Esophagus muscularis mucosa (tissue), 4 donors: ENCODE results near the gene PSMG4. TPM values are rescaled to one million over a fixed set of nuclear protein-coding genes. Genes with fewer than 3 reads are reported as not detected.

Experiments used
- DNase-seq: peaks from one replicate; pipeline ENCODE4 v3.0.0-alpha.2; 2017; ENCODE audit errors: extremely low spot score
- H3K27ac ChIP-seq, 4 donors: fragments of 200-600 bp; sonication (generic); replicated peaks in 1 of 4; 1 replicate in 3 of 4; 2 replicates in 1 of 4; pipeline ENCODE4 v1.5.1; 2016 to 2019; ENCODE audit warnings: mild to moderate bottlenecking in 1 of 4
- H3K27me3 ChIP-seq, 4 donors: fragments of 200-600 bp; sonication (generic); one replicate each; pipeline versions ENCODE4 v1.5.1 to v1.6.0; 2016 to 2019
- H3K36me3 ChIP-seq, 4 donors: fragments of 200-600 bp; sonication (generic); one replicate each; pipeline ENCODE4 v1.5.1; 2016 to 2019
- H3K4me1 ChIP-seq, 4 donors: fragments of 200-600 bp; sonication (generic); one replicate each; pipeline ENCODE4 v1.5.1; 2016 to 2019
- H3K4me3 ChIP-seq, 4 donors: fragments of 200-600 bp; sonication (generic); 1 replicate in 2 of 4; 2 replicates in 2 of 4; pipeline ENCODE4 v1.5.1; 2016 to 2019; ENCODE audit warnings: mild to moderate bottlenecking in 4 of 4, moderate library complexity in 1 of 4
- H3K9me3 ChIP-seq, 4 donors: fragments of 200-600 bp; sonication (generic); 1 replicate in 3 of 4; 2 replicates in 1 of 4; pipeline ENCODE4 v1.5.1; 2016 to 2019
- EP300 ChIP-seq: sonication (generic); formaldehyde crosslinking; IDR thresholded peaks from one replicate; pipeline ENCODE4 v1.6.1; 2017; ENCODE audit warnings: antibody characterized with exemption
- POLR2A ChIP-seq: fragments of 450-650 bp; IDR thresholded peaks from one replicate; pipeline ENCODE4 v1.6.1; 2017; ENCODE audit warnings: antibody characterized with exemption, moderate library complexity, mild to moderate bottlenecking, low read depth
- POLR2AphosphoS5 ChIP-seq, 2 donors: sonication (generic); formaldehyde crosslinking; IDR thresholded peaks; one replicate each; pipeline ENCODE4 v1.6.1; 2017; ENCODE audit warnings: antibody characterized with exemption in 2 of 2
- WGBS: methylation state at CpG from one replicate; pipeline ENCODE4 v1.1.5; 2018; 5-methylcytosine and 5-hydroxymethylcytosine counted together
- intact Hi-C: fragments of 100-400 bp; cut with DNase I; formaldehyde crosslinking; loops from one replicate; pipeline ENCODE4 v1.15.1; 2023
- total RNA-seq, 4 donors: library from RNA; depleted of rRNA; stranded (reverse); fragments of >200 nt; gene quantifications; one replicate each; pipeline versions ENCODE4 v1.1.0 to v1.2.1, GENCODE V29; 2016
- TF ChIP-seq, protein P1 (sequence below), 3 experiments: fragments of 200-600 bp in 2 of 3; fragments of 450-650 bp in 1 of 3; sonication (generic) in 2 of 3; IDR thresholded peaks; one replicate each; pipeline ENCODE4 v1.5.1; 2017 to 2019; ENCODE audit warnings: antibody characterized with exemption in 3 of 3, mild to moderate bottlenecking in 2 of 3, moderate library complexity in 1 of 3

Gene PSMG4
- total RNA-seq, 4 donors from 2014 or later = 21.4 to 28.6 (median 25.7) TPM

DNA sequence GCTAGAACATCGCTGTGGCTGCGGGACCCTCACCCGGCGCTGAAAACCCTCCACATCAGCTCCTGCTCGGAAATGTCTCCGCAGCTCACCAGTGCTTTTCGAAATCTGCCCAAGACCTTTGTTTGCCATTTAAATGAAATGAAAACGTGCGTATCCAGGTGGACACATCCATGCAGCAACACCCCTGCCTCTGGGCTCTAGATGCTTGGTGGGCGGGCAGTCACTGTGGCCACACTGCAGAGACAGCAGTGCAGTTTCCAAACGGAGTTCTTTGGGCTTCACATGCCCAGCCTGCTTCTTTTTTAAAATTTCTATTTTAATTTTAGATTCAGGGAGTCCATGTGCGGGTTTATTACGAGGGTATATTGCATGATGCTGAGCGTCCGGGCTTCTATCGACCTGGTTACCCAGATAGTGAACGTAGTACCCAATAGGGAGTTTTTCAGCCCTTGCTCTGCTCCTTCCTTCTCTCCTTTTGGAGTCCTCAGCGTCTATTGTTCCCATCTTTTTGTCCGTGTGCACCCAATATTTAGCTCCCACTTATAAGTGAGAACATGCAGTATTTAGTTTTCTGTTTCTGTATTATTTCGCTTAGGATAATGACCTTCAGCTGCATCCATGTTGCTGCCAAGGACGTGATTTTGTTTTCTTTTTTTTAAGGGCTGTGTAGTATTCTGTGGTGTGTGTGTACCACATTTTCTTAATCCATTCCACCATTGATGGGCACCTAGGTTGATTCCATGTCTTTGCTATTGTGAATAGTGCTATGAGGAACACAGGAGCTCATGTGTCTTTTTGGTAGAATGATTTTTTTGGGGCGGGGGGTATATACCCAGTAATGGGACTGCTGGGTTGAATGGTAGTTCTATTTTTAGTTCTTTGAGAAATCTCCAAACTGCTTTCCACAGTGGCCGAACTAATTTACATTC is 26.5 kb upstream of the PSMG4 start:
- Histone ChIP-seq H3K27me3 (peaks cover 0 to 51% (median 17%) of the 10 kb centered on the region in 4 donors), H3K4me1 (peaks cover 34 to 52% (median 50%) of the 10 kb centered on the region in 4 donors), H3K27ac (peak overlapping the region; percentile 78 to 90 (median 86)), H3K9me3 (no peaks in the 10 kb centered on the region), H3K4me3 (peak overlapping the region; percentile 61 to 75 (median 69)), H3K36me3 (no peaks in the 10 kb centered on the region)
- 27% methylated on average over 23 of the region's 23 CpGs for WGBS
- TF ChIP-seq POLR2A (no peak), EP300 (no peak), POLR2AphosphoS5 (IDR thresholded peaks at IDR 0.05) (no peak)
- TF ChIP-seq, protein P1, sequence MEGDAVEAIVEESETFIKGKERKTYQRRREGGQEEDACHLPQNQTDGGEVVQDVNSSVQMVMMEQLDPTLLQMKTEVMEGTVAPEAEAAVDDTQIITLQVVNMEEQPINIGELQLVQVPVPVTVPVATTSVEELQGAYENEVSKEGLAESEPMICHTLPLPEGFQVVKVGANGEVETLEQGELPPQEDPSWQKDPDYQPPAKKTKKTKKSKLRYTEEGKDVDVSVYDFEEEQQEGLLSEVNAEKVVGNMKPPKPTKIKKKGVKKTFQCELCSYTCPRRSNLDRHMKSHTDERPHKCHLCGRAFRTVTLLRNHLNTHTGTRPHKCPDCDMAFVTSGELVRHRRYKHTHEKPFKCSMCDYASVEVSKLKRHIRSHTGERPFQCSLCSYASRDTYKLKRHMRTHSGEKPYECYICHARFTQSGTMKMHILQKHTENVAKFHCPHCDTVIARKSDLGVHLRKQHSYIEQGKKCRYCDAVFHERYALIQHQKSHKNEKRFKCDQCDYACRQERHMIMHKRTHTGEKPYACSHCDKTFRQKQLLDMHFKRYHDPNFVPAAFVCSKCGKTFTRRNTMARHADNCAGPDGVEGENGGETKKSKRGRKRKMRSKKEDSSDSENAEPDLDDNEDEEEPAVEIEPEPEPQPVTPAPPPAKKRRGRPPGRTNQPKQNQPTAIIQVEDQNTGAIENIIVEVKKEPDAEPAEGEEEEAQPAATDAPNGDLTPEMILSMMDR (IDR thresholded peaks at IDR 0.05) = no peak
- no peak for DNase-seq
- intact Hi-C loops = loop anchor here (5.0 kb wide), 1 partner anchor 70 kb away; no protein-coding TSS in a partner anchor

DNA sequence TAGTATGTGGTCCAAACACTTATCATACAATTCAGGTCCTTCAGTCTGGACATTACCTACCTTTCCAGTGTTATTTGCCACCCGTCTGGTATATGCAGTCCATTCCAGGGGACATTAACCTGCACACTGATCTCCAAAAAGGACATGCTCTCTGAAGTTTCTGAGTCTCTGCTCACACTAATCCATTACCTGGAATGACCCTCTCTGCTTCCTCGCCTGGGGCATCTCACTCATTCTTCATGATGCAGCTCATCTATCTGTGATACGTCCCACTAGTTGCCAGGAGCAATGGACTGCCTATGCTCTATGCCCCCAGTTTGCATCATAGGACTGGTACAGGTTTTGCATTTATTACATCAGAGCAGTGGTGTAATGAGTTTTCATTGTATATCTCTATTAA is 25.4 kb upstream of the PSMG4 start:
- Histone ChIP-seq H3K9me3 (no peaks in the 10 kb centered on the region), H3K4me1 (peaks cover 23 to 42% (median 40%) of the 10 kb centered on the region in 4 donors), H3K4me3 (no peak overlapping the region), H3K27me3 (peaks cover 0 to 40% (median 8%) of the 10 kb centered on the region in 4 donors), H3K36me3 (no peaks in the 10 kb centered on the region), H3K27ac (no peak overlapping the region)
- TF ChIP-seq, protein P1 (IDR thresholded peaks at IDR 0.05) = no peak
- no peak for TF ChIP-seq EP300
- TF ChIP-seq POLR2A = no peak
- no peak for TF ChIP-seq POLR2AphosphoS5 (IDR thresholded peaks at IDR 0.05)
- WGBS = 87% methylated on average over 3 of the region's 3 CpGs
- no peak for DNase-seq
- intact Hi-C loops = loop anchor here (5.0 kb wide), 1 partner anchor 71 kb away; no protein-coding TSS in a partner anchor

DNA sequence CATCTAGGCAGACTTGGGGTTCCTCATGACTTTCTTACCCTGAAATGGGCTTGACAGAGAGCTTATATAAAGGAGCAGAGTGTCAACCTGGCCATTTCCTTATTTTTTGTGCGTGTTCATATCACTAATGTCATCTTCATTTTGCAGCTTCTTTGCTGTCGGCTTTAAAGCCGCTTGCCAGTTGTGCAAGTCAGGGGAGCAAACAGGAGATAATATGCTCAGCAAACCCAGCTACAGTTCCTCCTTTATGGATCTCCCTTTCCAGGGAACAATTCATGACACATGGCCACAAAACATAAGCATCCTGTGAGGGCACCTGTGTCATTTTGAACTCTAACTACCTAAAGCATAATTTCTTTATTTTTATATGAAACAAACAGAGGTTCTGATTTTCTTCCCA is 24.8 kb upstream of the PSMG4 start:
- Histone ChIP-seq H3K27me3 (peaks cover 0 to 35% (median 6%) of the 10 kb centered on the region in 4 donors), H3K4me1 (peaks cover 17 to 36% (median 34%) of the 10 kb centered on the region in 4 donors), H3K27ac (no peak overlapping the region), H3K4me3 (no peak overlapping the region), H3K36me3 (no peaks in the 10 kb centered on the region), H3K9me3 (no peaks in the 10 kb centered on the region)
- intact Hi-C loops = loop anchor here (5.0 kb wide), 1 partner anchor 72 kb away; no protein-coding TSS in a partner anchor
- WGBS = 93% methylated on average over 3 of the region's 3 CpGs
- no peak for DNase-seq
- TF ChIP-seq, protein P1 (IDR thresholded peaks at IDR 0.05) = no peak
- no peak for TF ChIP-seq POLR2AphosphoS5 (IDR thresholded peaks at IDR 0.05)
- no peak for TF ChIP-seq POLR2A
- TF ChIP-seq EP300 = no peak

DNA sequence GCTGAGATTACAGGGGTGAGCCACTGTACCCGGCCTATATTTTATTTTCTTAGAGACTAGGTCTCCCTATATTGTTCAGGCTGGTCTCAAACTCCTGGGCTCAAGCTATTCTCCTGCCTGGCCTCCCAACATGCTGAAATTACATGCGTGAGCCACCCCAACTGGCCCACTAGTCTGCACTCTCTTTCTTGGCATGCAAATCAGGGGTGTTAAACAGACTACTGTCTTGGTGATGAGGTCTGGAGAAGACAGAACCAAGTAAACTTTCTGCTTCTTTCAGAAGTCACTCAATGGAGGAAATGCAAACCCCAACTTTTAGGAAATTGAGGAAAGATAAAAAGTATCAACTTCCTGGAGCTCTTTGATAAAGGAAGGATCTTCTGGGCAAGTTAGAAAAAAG is 23.3 kb upstream of the PSMG4 start:
- no peaks in the 10 kb centered on the region for H3K9me3 ChIP-seq
- no peak overlapping the region for H3K27ac ChIP-seq
- H3K4me1 ChIP-seq = peaks cover 6 to 20% (median 18%) of the 10 kb centered on the region in 4 donors
- H3K4me3 ChIP-seq = no peak overlapping the region
- H3K36me3 ChIP-seq = no peaks in the 10 kb centered on the region
- WGBS = 100% methylated on average over 2 of the region's 2 CpGs
- H3K27me3 ChIP-seq = peaks cover 0 to 19% (median 2%) of the 10 kb centered on the region in 4 donors
- intact Hi-C loops = no loop called here
- TF ChIP-seq EP300 (no peak), POLR2AphosphoS5 (IDR thresholded peaks at IDR 0.05) (no peak), POLR2A (no peak)
- TF ChIP-seq, protein P1 (IDR thresholded peaks at IDR 0.05) = no peak
- no peak for DNase-seq
